SK-N-SH treated with all-trans-retinoic acid at 6 μM for 48 hours (cell line): ENCODE measurements around the gene DNAH2.

Experiments used
- ATAC-seq: fragments of 200-7000 bp; cut with Tn5 transposase; 3 replicates; pipeline ENCODE4 v1.9.1; 2020; ENCODE audit warnings: mild to moderate bottlenecking, moderate library complexity
- ARNTL ChIP-seq: fragments of 450-650 bp; formaldehyde crosslinking; IDR thresholded peaks from 2 replicates; pipeline ENCODE4 v1.5.0; 2020; ENCODE audit warnings: low read depth, mild to moderate bottlenecking, moderate library complexity, borderline replicate concordance
- BACH2 ChIP-seq: fragments of 250-450 bp; sonication (Bioruptor Pico); IDR thresholded peaks from 2 replicates; pipeline ENCODE4 v1.9.0; 2021; ENCODE audit warnings: mild to moderate bottlenecking, borderline replicate concordance
- CSDC2 ChIP-seq: fragments of 250-450 bp; sonication (Bioruptor Pico); IDR thresholded peaks from 2 replicates; pipeline ENCODE4 v1.5.0; 2020; ENCODE audit warnings: mild to moderate bottlenecking, moderate library complexity
- CSRNP3 ChIP-seq: fragments of 250-450 bp; sonication (Bioruptor Pico); IDR thresholded peaks from 2 replicates; pipeline ENCODE4 v1.5.1; 2021; ENCODE audit warnings: mild to moderate bottlenecking, moderate library complexity
- ESRRG ChIP-seq: fragments of 250-450 bp; sonication (Bioruptor Pico); IDR thresholded peaks from 2 replicates; pipeline ENCODE4 v1.6.1; 2021; ENCODE audit warnings: mild to moderate bottlenecking
- GLIS3 ChIP-seq: fragments of 250-450 bp; sonication (Bioruptor Pico); IDR thresholded peaks from 2 replicates; pipeline ENCODE4 v1.5.0; 2020; ENCODE audit warnings: mild to moderate bottlenecking, moderate library complexity
- ISL1 ChIP-seq: fragments of 250-450 bp; sonication (Bioruptor Pico); IDR thresholded peaks from 2 replicates; pipeline ENCODE4 v2.1.2; 2022; ENCODE audit warnings: mild to moderate bottlenecking, moderate library complexity
- OSR1 ChIP-seq: fragments of 250-450 bp; sonication (Bioruptor Pico); IDR thresholded peaks from 2 replicates; pipeline ENCODE4 v1.8.0; 2022; ENCODE audit warnings: moderate library complexity, mild to moderate bottlenecking, inconsistent platforms
- PATZ1 ChIP-seq: fragments of 250-450 bp; sonication (Bioruptor Pico); IDR thresholded peaks from 2 replicates; pipeline ENCODE4 v1.8.0; 2020; ENCODE audit warnings: mild to moderate bottlenecking, moderate library complexity, borderline replicate concordance
- POU6F1 ChIP-seq: fragments of 250-450 bp; sonication (Bioruptor Pico); IDR thresholded peaks from 2 replicates; pipeline ENCODE4 v1.8.0; 2021; ENCODE audit warnings: low read depth, mild to moderate bottlenecking, moderate library complexity, borderline replicate concordance
- PPARA ChIP-seq: fragments of 250-450 bp; sonication (Bioruptor Pico); IDR thresholded peaks from 2 replicates; pipeline ENCODE4 v1.5.0; 2020; ENCODE audit warnings: mild to moderate bottlenecking, borderline replicate concordance
- RARB ChIP-seq: fragments of 250-450 bp; sonication (Bioruptor Pico); IDR thresholded peaks from 2 replicates; pipeline ENCODE4 v1.8.0; 2021; ENCODE audit warnings: mild to moderate bottlenecking, moderate library complexity
- SNAI2 ChIP-seq: fragments of 250-450 bp; sonication (Bioruptor Pico); IDR thresholded peaks from 2 replicates; pipeline ENCODE4 v1.5.0; 2020; ENCODE audit warnings: mild to moderate bottlenecking, moderate library complexity
- TOX ChIP-seq: fragments of 250-450 bp; sonication (Bioruptor Pico); IDR thresholded peaks from 2 replicates; pipeline ENCODE4 v1.8.0; 2021; ENCODE audit warnings: mild to moderate bottlenecking, moderate library complexity, borderline replicate concordance
- TSHZ2 ChIP-seq: fragments of 250-450 bp; sonication (Bioruptor Pico); IDR thresholded peaks from 2 replicates; pipeline ENCODE4 v1.5.0; 2020; ENCODE audit warnings: mild to moderate bottlenecking, moderate library complexity
- ZC3H10 ChIP-seq: fragments of 250-450 bp; sonication (Bioruptor Pico); IDR thresholded peaks from 2 replicates; pipeline ENCODE4 v1.5.1; 2021; ENCODE audit warnings: mild to moderate bottlenecking, moderate library complexity
- ZFP3 ChIP-seq: fragments of 250-450 bp; sonication (Bioruptor Pico); IDR thresholded peaks from 2 replicates; pipeline ENCODE4 v1.5.0; 2020; ENCODE audit warnings: mild to moderate bottlenecking, moderate library complexity
- ZFP30 ChIP-seq: fragments of 450-650 bp; formaldehyde crosslinking; IDR thresholded peaks from 2 replicates; pipeline ENCODE4 v1.5.0; 2022; ENCODE audit warnings: mild to moderate bottlenecking, moderate library complexity
- ZNF565 ChIP-seq: fragments of 450-650 bp; formaldehyde crosslinking; conservative IDR thresholded peaks from 2 replicates; pipeline ENCODE4 v1.5.0; 2020; ENCODE audit warnings: low read depth, mild to moderate bottlenecking, moderate library complexity
- ZNF70 ChIP-seq: fragments of 450-650 bp; formaldehyde crosslinking; IDR thresholded peaks from 2 replicates; pipeline ENCODE4 v1.5.0; 2020; ENCODE audit warnings: mild to moderate bottlenecking, moderate library complexity
- ZNF8 ChIP-seq: fragments of 450-650 bp; formaldehyde crosslinking; IDR thresholded peaks from 2 replicates; pipeline ENCODE4 v1.5.0; 2020; ENCODE audit warnings: mild to moderate bottlenecking, moderate library complexity

DNAH2 gene

GRCh38 chr17:7841396-7841914, 123.9 kb downstream of the DNAH2 start:
- TF ChIP-seq ARNTL (CRISPR knock-in tag) (no peak), TSHZ2 (CRISPR knock-in tag) (no peak), POU6F1 (CRISPR knock-in tag) (no peak), OSR1 (CRISPR knock-in tag) (no peak), ZNF70 (CRISPR knock-in tag) (no peak), ISL1 (no peak), ZC3H10 (no peak), GLIS3 (no peak), SNAI2 (CRISPR knock-in tag) (no peak), PPARA (CRISPR knock-in tag) (no peak), CSDC2 (no peak), BACH2 (CRISPR knock-in tag) (no peak), CSRNP3 (no peak), ZFP3 (no peak), TOX (CRISPR knock-in tag) (no peak), ESRRG (CRISPR knock-in tag) (no peak), ZNF565 (CRISPR knock-in tag) (no peak), RARB (CRISPR knock-in tag) (no peak), ZNF8 (CRISPR knock-in tag) (no peak)
- ATAC-seq: peak; percentile 12

- peak; percentile 43 for ATAC-seq
- TF ChIP-seq ZFP30 (CRISPR knock-in tag): no peak
- peak; percentile 34; the same call in 1 of the 2 replicates for TF ChIP-seq PATZ1
- TF ChIP-seq, all 23 proteins: peak for 1
These were observed 124.4 kb downstream of the DNAH2 start for GRCh38 chr17:7841915-7842379.

GRCh38 chr17:7842380-7843256, 125.1 kb downstream of the DNAH2 start:
- peak; percentile 12 for ATAC-seq
- TF ChIP-seq OSR1 (CRISPR knock-in tag) (no peak), SNAI2 (CRISPR knock-in tag) (0 out of 2 replicates have a peak, but pooled peaks have one; percentile 42)

GRCh38 chr17:7843257-7843535, 125.7 kb downstream of the DNAH2 start:
- TF ChIP-seq ISL1 (no peak), ZNF70 (CRISPR knock-in tag) (no peak), TSHZ2 (CRISPR knock-in tag) (no peak), ZFP3 (no peak), TOX (CRISPR knock-in tag) (no peak), POU6F1 (CRISPR knock-in tag) (no peak)
- TF ChIP-seq, all 23 proteins: peak for 0
- ATAC-seq: no peak
